RWPE2 (cell line): ENCODE results near the gene MRPS18B.
A peak's percentile ranks its signal among the peaks of the same experiment; 100 is the strongest.

Source experiments
- ATAC-seq: fragments of 200-7000 bp; cut with Tn5 transposase; 3 replicates; pipeline ENCODE4 v1.9.1; 2021; ENCODE audit warnings: low read depth
- DNase-seq: peaks from one replicate; pipeline ENCODE4 v3.0.0-alpha.2; 2020; ENCODE audit warnings: low spot score
- H3K27ac ChIP-seq: fragments of 450-650 bp; 2 replicates; pipeline ENCODE4 v1.5.1; 2017; ENCODE audit warnings: mild to moderate bottlenecking; ENCODE audit not compliant: poor library complexity, severe bottlenecking
- H3K27me3 ChIP-seq: fragments of 250-450 bp; sonication (Bioruptor Pico); 2 replicates; pipeline ENCODE4 v1.5.1; 2021; ENCODE audit warnings: mild to moderate bottlenecking, moderate library complexity; ENCODE audit not compliant: insufficient read depth, poor library complexity, severe bottlenecking
- H3K36me3 ChIP-seq: fragments of 250-450 bp; sonication (Bioruptor Pico); 2 replicates; pipeline ENCODE4 v1.5.1; 2020; ENCODE audit warnings: low read depth, mild to moderate bottlenecking, moderate library complexity
- H3K4me1 ChIP-seq: fragments of 250-450 bp; sonication (Bioruptor Pico); 2 replicates; pipeline ENCODE4 v1.5.1; 2021; ENCODE audit warnings: mild to moderate bottlenecking, moderate library complexity; ENCODE audit not compliant: insufficient read depth, poor library complexity, severe bottlenecking
- H3K4me3 ChIP-seq: fragments of 250-450 bp; sonication (Bioruptor Pico); 2 replicates; pipeline ENCODE4 v1.5.1; 2021; ENCODE audit warnings: mild to moderate bottlenecking, moderate library complexity; ENCODE audit not compliant: severe bottlenecking
- H3K9me3 ChIP-seq: fragments of 250-450 bp; sonication (Bioruptor Pico); 2 replicates; pipeline ENCODE4 v1.5.1; 2021; ENCODE audit warnings: mild to moderate bottlenecking, moderate library complexity; ENCODE audit not compliant: severe bottlenecking
- CTCF ChIP-seq: fragments of 450-650 bp; IDR thresholded peaks from one replicate; pipeline ENCODE4 v1.5.1; 2017; ENCODE audit warnings: mild to moderate bottlenecking, moderate library complexity; ENCODE audit not compliant: poor library complexity, severe bottlenecking

The MRPS18B gene

GRCh38 chr6:30612213-30612612, 5.4 kb upstream of the MRPS18B start:
- Histone ChIP-seq H3K27me3 (no peaks in the 10 kb centered on the region), H3K9me3 (no peaks in the 10 kb centered on the region), H3K36me3 (peaks cover 58% of the 10 kb centered on the region), H3K4me1 (peaks cover 15% of the 10 kb centered on the region), H3K4me3 (no peak overlapping the region), H3K27ac (peak overlapping the region; percentile 82)
- peak; percentile 61 for TF ChIP-seq CTCF
- no peak for ATAC-seq
- no peak for DNase-seq

GRCh38 chr6:30612687-30613248, 4.9 kb upstream of the MRPS18B start:
- DNase-seq = no peak
- peaks cover 52% of the 10 kb centered on the region for H3K36me3 ChIP-seq

GRCh38 chr6:30613251-30614043, 4.2 kb upstream of the MRPS18B start:
- Histone ChIP-seq H3K27ac (peak overlapping the region; percentile 82), H3K4me3 (no peak overlapping the region), H3K36me3 (peaks cover 45% of the 10 kb centered on the region), H3K9me3 (no peaks in the 10 kb centered on the region), H3K27me3 (no peaks in the 10 kb centered on the region), H3K4me1 (peaks cover 15% of the 10 kb centered on the region)
- no peak for TF ChIP-seq CTCF
- DNase-seq (no peak), ATAC-seq (no peak)

More at GRCh38 chr6:30612687-30613248, 4.9 kb upstream of the MRPS18B start:
- Histone ChIP-seq H3K9me3 (no peaks in the 10 kb centered on the region), H3K4me3 (no peak overlapping the region), H3K27ac (peak overlapping the region; percentile 82), H3K4me1 (peaks cover 15% of the 10 kb centered on the region), H3K27me3 (no peaks in the 10 kb centered on the region)
- no peak for ATAC-seq
- TF ChIP-seq CTCF = no peak

- H3K27ac ChIP-seq = peak overlapping the region; percentile 82
- no peak for DNase-seq
- peak overlapping the region; percentile 58 for H3K4me3 ChIP-seq
Observed at GRCh38 chr6:30614044-30614842, 3.4 kb upstream of the MRPS18B start.

More at GRCh38 chr6:30614044-30614842, 3.4 kb upstream of the MRPS18B start:
- Histone ChIP-seq H3K36me3 (peaks cover 43% of the 10 kb centered on the region), H3K9me3 (no peaks in the 10 kb centered on the region), H3K4me1 (peaks cover 15% of the 10 kb centered on the region), H3K27me3 (no peaks in the 10 kb centered on the region)
- ATAC-seq = no peak
- TF ChIP-seq CTCF = no peak
